ENCODE results near the gene EDDM3A.

- TF ChIP-seq CTCF (IDR thresholded peaks at IDR 0.05; ENCODE audit: low read length) (no peak), EZH2 (optimal IDR thresholded peaks at IDR 0.05; ENCODE audit: low read depth, low read length) (no peak)
Observed at GRCh38 chr14:20775901-20776300, 30.2 kb downstream of the EDDM3A start.
